Aortic smooth muscle cell (primary cell): ENCODE results near the gene CFAP119. TPM values are rescaled to one million over a fixed set of nuclear protein-coding genes. Genes with fewer than 3 reads are reported as not detected.

Source experiments
- total RNA-seq: library from RNA; depleted of rRNA; stranded (reverse); fragments of >200 nt; gene quantifications from 2 replicates; pipeline ENCODE4 v1.2.3, GENCODE V29; 2014

CFAP119 gene
- 2.7 and 2.9 TPM in 2 replicates for total RNA-seq

GRCh38 chr16:30761928-30762902, at the start of gene CFAP119, which contains the start of gene RNF40:
Gene CFAP119 (minus strand): TSS chr16:30762062. CDS start chr16:30761748, 314 bp downstream.
Gene RNF40 (plus strand): TSS chr16:30762322. CDS start chr16:30762546, 224 bp downstream.

GRCh38 chr16:30786936-30787612, 25.2 kb upstream of the CFAP119 start, which contains the start of gene ZNF629:
Gene ZNF629 (minus strand): TSS chr16:30787205. CDS start chr16:30784482, 2,723 bp downstream.

GRCh38 chr16:30747799-30748633, 13.8 kb downstream of the CFAP119 start, which contains the start of gene PHKG2:
Gene PHKG2 (plus strand): TSS chr16:30748425. CDS start chr16:30748821, 396 bp downstream.

Other genes starting within 250 kb of the CFAP119 start
- gene ZNF768, start 235.5 kb downstream of the CFAP119 start, total RNA-seq: 11.9 and 12.0 TPM in 2 replicates
- gene ZNF747, start 227.2 kb downstream of the CFAP119 start, total RNA-seq: 8.0 and 9.1 TPM in 2 replicates
- gene ZNF764, start 203.7 kb downstream of the CFAP119 start, total RNA-seq: 2.8 and 3.0 TPM in 2 replicates
- gene ZNF688, start 190.3 kb downstream of the CFAP119 start, total RNA-seq: 10.4 and 17.3 TPM in 2 replicates
- 5.9 and 7.2 TPM in 2 replicates for gene ZNF785, start 176.4 kb downstream of the CFAP119 start, total RNA-seq
- gene ZNF689, start 151.7 kb downstream of the CFAP119 start, total RNA-seq: 4.0 and 4.2 TPM in 2 replicates
- 6.2 and 6.8 TPM in 2 replicates for gene PRR14, start 111.1 kb downstream of the CFAP119 start, total RNA-seq
- gene FBRS, start 103.6 kb downstream of the CFAP119 start, total RNA-seq: 18.0 and 19.3 TPM in 2 replicates
- gene SRCAP, start 62.9 kb downstream of the CFAP119 start, total RNA-seq: 20.9 and 24.3 TPM in 2 replicates
- gene PHKG2, start 13.6 kb downstream of the CFAP119 start, total RNA-seq: 14.5 and 16.9 TPM in 2 replicates
- gene RNF40, start 260 bp upstream of the CFAP119 start, total RNA-seq: 62.4 and 68.3 TPM in 2 replicates
- 8.6 and 8.7 TPM in 2 replicates for gene ZNF629, start 25.1 kb upstream of the CFAP119 start, total RNA-seq
- 44.0 and 51.7 TPM in 2 replicates for gene BCL7C, start 132.0 kb upstream of the CFAP119 start, total RNA-seq
- gene CTF1, start 134.6 kb upstream of the CFAP119 start, total RNA-seq: 0.81 and 0.92 TPM in 2 replicates
- gene FBXL19, start 161.5 kb upstream of the CFAP119 start, total RNA-seq: 12.9 and 13.2 TPM in 2 replicates
- 31.3 and 38.6 TPM in 2 replicates for gene ORAI3, start 187.0 kb upstream of the CFAP119 start, total RNA-seq
- 1.7 and 3.4 TPM in 2 replicates for gene SETD1A, start 195.7 kb upstream of the CFAP119 start, total RNA-seq
- gene HSD3B7, start 223.1 kb upstream of the CFAP119 start, total RNA-seq: 25.8 and 27.6 TPM in 2 replicates
- 0.25 and 0.40 TPM in 2 replicates for gene STX1B, start 248.6 kb upstream of the CFAP119 start, total RNA-seq